Measurements from ENCODE around the gene HOMER1. TPM values are rescaled to one million over a fixed set of nuclear protein-coding genes. Genes with fewer than 3 reads are reported as not detected.

The HOMER1 gene
- total and polyA plus RNA-seq, 9 of the 15 experiments (the other 6 are each of a cell fraction or from before 2014, with no cell fraction given) = 6.3 to 39.9 (median 9.9) TPM

DNA sequence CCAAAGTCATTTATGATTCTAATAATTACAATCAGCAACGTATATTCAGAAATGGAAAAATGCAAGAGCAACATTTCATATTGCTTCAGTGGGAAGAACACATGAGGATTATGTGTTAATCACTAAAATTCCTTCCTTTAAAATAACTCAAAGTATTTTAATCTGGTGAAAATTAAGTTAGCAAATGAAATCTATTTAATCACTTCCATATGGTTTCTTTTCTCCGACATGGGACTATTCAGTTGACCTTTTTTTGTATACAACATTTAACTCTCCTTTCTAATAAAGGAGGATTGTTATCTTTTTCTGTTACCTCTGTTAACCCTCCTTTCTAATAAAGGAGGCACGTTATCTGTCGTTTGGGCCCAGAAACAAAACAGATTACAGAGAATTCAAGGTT lies 59.9 kb downstream of the HOMER1 start:
- Histone ChIP-seq H2AFZ (ENCODE audit: low read depth, low read length) (no peak overlapping the region), H3K4me1 (replicated peaks in 1 of 2; ENCODE audit: control insufficient read depth in 2 of 2, insufficient read depth in 2 of 2, low read length in 2 of 2) (no peaks in the 10 kb centered on the region), H3K27me3 (ENCODE audit: control insufficient read depth in 2 of 2, insufficient read depth in 2 of 2, low read length in 2 of 2) (no peaks in the 10 kb centered on the region), H3K36me3 (ENCODE audit: control insufficient read depth, insufficient read depth, low read length) (peaks cover 12% of the 10 kb centered on the region; the same call in 2 of the 3 replicates), H4K20me1 (replicated peaks; ENCODE audit: control insufficient read depth, insufficient read depth, low read length) (no peaks in the 10 kb centered on the region), H3K4me3 (no peak overlapping the region), H3K79me2 (ENCODE audit: control insufficient read depth, insufficient read depth, low read length) (no peaks in the 10 kb centered on the region; the same call in 2 of the 3 replicates), H3K9ac (ENCODE audit: insufficient read depth in 1 of 2, low read depth in 2 of 2, low read length in 2 of 2) (no peak overlapping the region), H3K9me1 (ENCODE audit: control insufficient read depth, insufficient read depth, low read length) (no peaks in the 10 kb centered on the region), H3K9me3 (replicated peaks; ENCODE audit: control insufficient read depth, insufficient read depth, low read depth, low read length) (no peaks in the 10 kb centered on the region), H3K27ac (ENCODE audit: extremely low read depth, low read depth, low read length) (no peak overlapping the region), H3K4me2 (ENCODE audit: insufficient read depth, low read length) (no peak overlapping the region)
- ChIA-PET POLR2A (no interaction called here), CTCF (ENCODE audit: low intra/inter-chr PET ratio) (no interaction called here)
- DNase-seq (ENCODE audit: extremely low read depth in 1 of 4, low spot score in 3 of 4) = no peak
- 85% methylated on average over 4 of the region's 4 CpGs for WGBS (ENCODE audit: insufficient coverage, low coverage, missing lambda C conversion rate)
- intact Hi-C loops (cut with micrococcal nuclease) = no loop called here
- no peak for ATAC-seq
- in situ Hi-C loops (cut with MboI) = no loop called here
- no peak for FAIRE-seq
- no TSS peak for BruUV-seq (replicated peaks)
- TF ChIP-seq RBBP5 (IDR thresholded peaks at IDR 0.05; ENCODE audit: borderline replicate concordance, insufficient read depth, low read length, poor library complexity, severe bottlenecking) = no peak
- TF ChIP-seq, protein P1, sequence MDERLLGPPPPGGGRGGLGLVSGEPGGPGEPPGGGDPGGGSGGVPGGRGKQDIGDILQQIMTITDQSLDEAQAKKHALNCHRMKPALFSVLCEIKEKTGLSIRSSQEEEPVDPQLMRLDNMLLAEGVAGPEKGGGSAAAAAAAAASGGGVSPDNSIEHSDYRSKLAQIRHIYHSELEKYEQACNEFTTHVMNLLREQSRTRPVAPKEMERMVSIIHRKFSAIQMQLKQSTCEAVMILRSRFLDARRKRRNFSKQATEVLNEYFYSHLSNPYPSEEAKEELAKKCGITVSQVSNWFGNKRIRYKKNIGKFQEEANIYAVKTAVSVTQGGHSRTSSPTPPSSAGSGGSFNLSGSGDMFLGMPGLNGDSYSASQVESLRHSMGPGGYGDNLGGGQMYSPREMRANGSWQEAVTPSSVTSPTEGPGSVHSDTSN (CRISPR knock-in tag; IDR thresholded peaks at IDR 0.05; ENCODE audit: low read depth) = no peak
- TF ChIP-seq, protein P1 (tag; conservative IDR thresholded peaks at IDR 0.05; ENCODE audit: low read depth) = no peak
- TF ChIP-seq, protein P2, sequence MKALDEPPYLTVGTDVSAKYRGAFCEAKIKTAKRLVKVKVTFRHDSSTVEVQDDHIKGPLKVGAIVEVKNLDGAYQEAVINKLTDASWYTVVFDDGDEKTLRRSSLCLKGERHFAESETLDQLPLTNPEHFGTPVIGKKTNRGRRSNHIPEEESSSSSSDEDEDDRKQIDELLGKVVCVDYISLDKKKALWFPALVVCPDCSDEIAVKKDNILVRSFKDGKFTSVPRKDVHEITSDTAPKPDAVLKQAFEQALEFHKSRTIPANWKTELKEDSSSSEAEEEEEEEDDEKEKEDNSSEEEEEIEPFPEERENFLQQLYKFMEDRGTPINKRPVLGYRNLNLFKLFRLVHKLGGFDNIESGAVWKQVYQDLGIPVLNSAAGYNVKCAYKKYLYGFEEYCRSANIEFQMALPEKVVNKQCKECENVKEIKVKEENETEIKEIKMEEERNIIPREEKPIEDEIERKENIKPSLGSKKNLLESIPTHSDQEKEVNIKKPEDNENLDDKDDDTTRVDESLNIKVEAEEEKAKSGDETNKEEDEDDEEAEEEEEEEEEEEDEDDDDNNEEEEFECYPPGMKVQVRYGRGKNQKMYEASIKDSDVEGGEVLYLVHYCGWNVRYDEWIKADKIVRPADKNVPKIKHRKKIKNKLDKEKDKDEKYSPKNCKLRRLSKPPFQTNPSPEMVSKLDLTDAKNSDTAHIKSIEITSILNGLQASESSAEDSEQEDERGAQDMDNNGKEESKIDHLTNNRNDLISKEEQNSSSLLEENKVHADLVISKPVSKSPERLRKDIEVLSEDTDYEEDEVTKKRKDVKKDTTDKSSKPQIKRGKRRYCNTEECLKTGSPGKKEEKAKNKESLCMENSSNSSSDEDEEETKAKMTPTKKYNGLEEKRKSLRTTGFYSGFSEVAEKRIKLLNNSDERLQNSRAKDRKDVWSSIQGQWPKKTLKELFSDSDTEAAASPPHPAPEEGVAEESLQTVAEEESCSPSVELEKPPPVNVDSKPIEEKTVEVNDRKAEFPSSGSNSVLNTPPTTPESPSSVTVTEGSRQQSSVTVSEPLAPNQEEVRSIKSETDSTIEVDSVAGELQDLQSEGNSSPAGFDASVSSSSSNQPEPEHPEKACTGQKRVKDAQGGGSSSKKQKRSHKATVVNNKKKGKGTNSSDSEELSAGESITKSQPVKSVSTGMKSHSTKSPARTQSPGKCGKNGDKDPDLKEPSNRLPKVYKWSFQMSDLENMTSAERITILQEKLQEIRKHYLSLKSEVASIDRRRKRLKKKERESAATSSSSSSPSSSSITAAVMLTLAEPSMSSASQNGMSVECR (CRISPR knock-in tag; IDR thresholded peaks at IDR 0.05) = no peak
- no peak for TF ChIP-seq XRCC4 (IDR thresholded peaks at IDR 0.05; ENCODE audit: extremely low read depth, insufficient read depth, insufficient read length)
- TF ChIP-seq, protein P3, sequence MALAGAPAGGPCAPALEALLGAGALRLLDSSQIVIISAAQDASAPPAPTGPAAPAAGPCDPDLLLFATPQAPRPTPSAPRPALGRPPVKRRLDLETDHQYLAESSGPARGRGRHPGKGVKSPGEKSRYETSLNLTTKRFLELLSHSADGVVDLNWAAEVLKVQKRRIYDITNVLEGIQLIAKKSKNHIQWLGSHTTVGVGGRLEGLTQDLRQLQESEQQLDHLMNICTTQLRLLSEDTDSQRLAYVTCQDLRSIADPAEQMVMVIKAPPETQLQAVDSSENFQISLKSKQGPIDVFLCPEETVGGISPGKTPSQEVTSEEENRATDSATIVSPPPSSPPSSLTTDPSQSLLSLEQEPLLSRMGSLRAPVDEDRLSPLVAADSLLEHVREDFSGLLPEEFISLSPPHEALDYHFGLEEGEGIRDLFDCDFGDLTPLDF (CRISPR knock-in tag; IDR thresholded peaks at IDR 0.05) = no peak
- TF ChIP-seq TCF7 (IDR thresholded peaks at IDR 0.05; ENCODE audit: borderline replicate concordance) = no peak
- TF ChIP-seq LARP7 (IDR thresholded peaks at IDR 0.05) = no peak
- TF ChIP-seq ZNF12 (CRISPR knock-in tag; IDR thresholded peaks at IDR 0.05) = no peak
- TF ChIP-seq, protein P4, sequence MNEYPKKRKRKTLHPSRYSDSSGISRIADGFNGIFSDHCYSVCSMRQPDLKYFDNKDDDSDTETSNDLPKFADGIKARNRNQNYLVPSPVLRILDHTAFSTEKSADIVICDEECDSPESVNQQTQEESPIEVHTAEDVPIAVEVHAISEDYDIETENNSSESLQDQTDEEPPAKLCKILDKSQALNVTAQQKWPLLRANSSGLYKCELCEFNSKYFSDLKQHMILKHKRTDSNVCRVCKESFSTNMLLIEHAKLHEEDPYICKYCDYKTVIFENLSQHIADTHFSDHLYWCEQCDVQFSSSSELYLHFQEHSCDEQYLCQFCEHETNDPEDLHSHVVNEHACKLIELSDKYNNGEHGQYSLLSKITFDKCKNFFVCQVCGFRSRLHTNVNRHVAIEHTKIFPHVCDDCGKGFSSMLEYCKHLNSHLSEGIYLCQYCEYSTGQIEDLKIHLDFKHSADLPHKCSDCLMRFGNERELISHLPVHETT (CRISPR knock-in tag; conservative IDR thresholded peaks at IDR 0.05 in 1 of 2, IDR thresholded peaks at IDR 0.05 in 1 of 2) = no peak
- no peak for TF ChIP-seq ZC3H4 (CRISPR knock-in tag; IDR thresholded peaks at IDR 0.05; ENCODE audit: borderline replicate concordance)
- no peak for TF ChIP-seq RFX1 (IDR thresholded peaks at IDR 0.05)
- TF ChIP-seq ZNF41 (CRISPR knock-in tag; conservative IDR thresholded peaks at IDR 0.05) = no peak
